Measurements from ENCODE around the gene IGFALS.
"Not testable (repeated sequence)": the region's sequence is repeated elsewhere in the genome, so short reads cannot be mapped to it uniquely, and the experiment has no call there.

The IGFALS gene

DNA sequence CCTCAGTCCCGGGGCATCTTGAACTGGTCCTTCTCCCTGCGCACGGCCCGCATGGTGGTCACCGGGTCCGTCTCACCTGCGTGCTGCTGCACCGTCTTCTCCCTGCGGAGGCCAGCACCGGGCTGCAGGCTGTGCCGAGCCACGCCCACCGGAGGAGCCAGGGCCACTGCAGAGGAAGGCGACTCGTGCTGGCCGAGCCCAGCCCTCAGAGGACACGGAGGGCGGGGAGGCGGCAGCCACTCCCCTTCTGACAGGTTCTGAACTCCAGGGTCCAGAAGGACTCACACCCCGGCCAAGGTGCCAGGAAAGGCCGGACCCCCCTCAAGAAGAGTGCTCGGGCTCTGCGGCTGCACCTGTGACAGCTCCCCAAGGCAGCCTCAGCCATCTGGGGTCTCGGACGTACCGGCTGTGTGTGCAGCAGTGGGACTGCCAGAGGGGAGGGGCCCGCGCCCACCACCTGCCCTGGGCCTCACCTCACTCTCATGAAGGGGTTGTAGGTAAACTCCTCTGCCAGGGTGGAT, 15.8 kb upstream of the IGFALS start:
- Mint-ChIP-seq H3K36me3 (peaks cover 26 to 45% of the 10 kb centered on the region in 2 donors), H3K27me3 (no peaks in the 10 kb centered on the region)

DNA sequence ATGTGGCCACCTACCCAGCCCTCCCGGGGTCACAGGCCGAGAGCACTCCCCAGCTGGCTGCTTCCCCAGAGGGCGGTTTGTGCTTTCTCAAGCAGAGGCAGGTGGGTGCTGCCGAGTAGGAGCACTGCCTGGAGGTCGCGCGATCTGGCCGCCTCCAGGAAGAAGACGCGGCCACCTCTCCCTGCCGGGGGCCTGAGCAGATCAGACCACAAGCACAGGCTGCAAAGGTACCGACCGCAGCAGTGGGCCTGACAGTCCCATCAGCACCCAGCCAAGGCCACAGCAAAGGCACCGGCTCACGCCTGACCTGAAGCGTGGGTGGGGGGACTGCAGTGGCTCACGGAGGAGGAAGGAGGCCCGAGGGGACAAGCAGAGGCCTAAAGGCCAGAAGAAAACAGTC, 15.2 kb upstream of the IGFALS start:
- Mint-ChIP-seq H3K4me1 (peaks cover 0 to 6% of the 10 kb centered on the region in 2 donors), H3K27me3 (no peaks in the 10 kb centered on the region), H3K27ac (peak overlapping the region; percentile 25), H3K4me3 (no peak overlapping the region), H3K9me3 (no peaks in the 10 kb centered on the region), H3K36me3 (peaks cover 26 to 42% of the 10 kb centered on the region in 2 donors)
- DNase-seq (no peak), ATAC-seq (replicated peaks) (no peak)

More for the DNA sequence above, 15.8 kb upstream of the IGFALS start:
- DNase-seq (no peak), ATAC-seq (replicated peaks) (no peak)
- Mint-ChIP-seq H3K4me1 (peaks cover 0 to 6% of the 10 kb centered on the region in 2 donors), H3K4me3 (no peak overlapping the region), H3K9me3 (no peaks in the 10 kb centered on the region), H3K27ac (no peak overlapping the region)

DNA sequence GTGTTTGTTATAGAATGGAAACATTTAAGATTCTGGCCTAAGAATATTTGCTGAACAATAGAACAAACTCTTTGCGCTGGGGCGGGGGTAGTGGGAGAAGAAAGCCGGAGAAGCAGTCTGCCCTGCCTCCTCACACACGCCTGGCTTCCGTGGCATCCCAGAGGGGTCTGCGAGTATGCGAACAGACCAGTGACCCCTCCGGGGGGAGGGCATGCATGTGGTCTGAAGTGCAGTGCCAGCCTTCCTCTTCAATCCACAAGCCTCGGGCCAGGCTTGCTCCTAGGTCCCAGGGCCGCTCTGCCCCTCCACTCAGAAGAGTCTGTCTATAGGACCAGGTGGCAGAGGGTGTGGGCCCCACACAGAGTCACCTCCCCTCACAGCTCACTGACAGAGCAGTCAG, 14.1 kb upstream of the IGFALS start:
- Mint-ChIP-seq H3K36me3 (peaks cover 23 to 35% of the 10 kb centered on the region in 2 donors), H3K27me3 (no peaks in the 10 kb centered on the region), H3K4me1 (peaks cover 0 to 2% of the 10 kb centered on the region in 2 donors), H3K9me3 (no peaks in the 10 kb centered on the region), H3K27ac (no peak overlapping the region), H3K4me3 (no peak overlapping the region)
- DNase-seq, result no peak
- ATAC-seq (replicated peaks), result no peak

DNA sequence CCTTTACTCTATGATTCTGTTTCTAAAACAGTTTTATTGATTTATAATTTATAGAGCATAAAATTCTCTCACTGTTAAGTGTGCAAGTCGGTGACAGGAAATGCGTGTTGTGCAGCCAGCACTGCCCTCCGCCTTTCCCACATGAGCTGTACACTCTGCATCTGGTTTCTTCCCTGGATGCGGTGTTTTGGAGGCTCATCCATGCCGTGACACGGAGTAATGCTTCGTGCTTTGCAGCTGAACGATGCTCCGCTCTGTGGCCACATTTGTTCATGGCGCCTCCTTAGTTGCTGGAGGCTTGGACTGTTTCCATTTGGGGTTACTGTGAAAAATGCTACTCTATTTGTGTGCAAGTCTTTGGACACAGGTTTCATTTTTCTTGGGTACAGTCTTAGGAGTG, 7.2 kb upstream of the IGFALS start:
- ATAC-seq (replicated peaks), result no peak
- Mint-ChIP-seq H3K27ac (no peak overlapping the region), H3K4me3 (no peak overlapping the region), H3K27me3 (no peaks in the 10 kb centered on the region), H3K4me1 (no peaks in the 10 kb centered on the region), H3K36me3 (peaks cover 24 to 38% of the 10 kb centered on the region in 2 donors), H3K9me3 (peaks cover 13 to 14% of the 10 kb centered on the region in 2 donors)
- no peak for DNase-seq

DNA sequence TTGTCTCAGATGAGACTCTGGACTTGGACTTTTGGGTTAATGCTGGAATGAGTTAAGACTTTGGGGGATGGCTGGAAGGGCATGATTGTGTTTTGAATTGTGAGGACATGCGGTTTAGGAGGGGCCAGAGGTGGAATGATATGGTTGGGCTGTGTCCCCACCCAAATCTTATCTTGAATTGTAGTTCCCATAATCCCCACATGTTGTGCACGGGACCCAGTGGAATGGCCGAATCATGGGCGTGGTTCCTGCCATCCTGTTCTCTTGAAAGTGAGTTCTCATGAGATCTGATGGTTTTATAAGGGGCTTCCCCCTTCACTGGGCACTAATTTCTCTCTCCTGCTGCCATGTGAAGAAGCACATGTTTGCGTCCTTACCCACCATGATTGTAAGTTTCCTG, 5.8 kb upstream of the IGFALS start:
- not testable (repeated sequence) for H3K27me3 Mint-ChIP-seq; H3K4me3 Mint-ChIP-seq; H3K4me1 Mint-ChIP-seq; DNase-seq; H3K27ac Mint-ChIP-seq; ATAC-seq (replicated peaks)
- peaks cover 13 to 14% of the 10 kb centered on the region in 2 donors for H3K9me3 Mint-ChIP-seq
- H3K36me3 Mint-ChIP-seq, result peaks cover 24 to 27% of the 10 kb centered on the region in 2 donors

DNA sequence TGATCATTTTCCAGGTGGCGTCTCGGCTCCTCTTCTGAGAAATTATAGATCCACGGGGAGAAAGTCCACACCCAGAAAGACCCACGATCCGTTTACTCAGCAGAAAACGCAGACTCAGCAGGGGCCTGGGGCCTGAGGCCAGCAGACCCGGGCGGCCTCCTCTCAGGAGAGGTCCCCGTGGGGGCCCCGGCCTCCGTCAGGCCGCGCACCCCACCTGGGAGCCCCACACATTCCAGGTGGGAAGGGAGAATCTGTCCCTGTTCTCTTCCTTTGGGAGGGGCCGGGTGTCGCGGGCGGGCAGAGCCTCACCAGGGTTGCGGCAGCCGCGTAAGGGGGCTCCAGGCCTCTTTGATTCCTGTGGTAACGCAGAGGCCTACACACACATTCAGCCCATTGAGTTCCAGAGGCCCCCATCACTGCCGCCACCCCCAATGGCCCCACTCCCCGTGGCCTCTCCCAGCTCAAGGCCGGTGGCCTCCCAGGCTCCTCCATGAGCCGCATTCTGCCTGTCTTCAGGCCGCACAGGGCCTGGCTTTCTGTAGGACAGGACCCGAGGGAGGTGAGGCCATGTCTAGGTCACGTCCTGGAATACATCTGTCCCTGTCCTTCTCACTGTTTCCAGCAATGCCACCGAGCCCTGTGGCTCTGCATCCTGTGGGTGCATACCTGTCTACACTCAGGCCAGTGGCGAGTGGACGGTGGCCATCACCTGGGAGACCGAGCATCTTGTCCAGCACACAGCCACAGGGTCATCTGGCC, 1.6 kb upstream of the IGFALS start:
- peaks cover 25 to 28% of the 10 kb centered on the region in 2 donors for H3K36me3 Mint-ChIP-seq
- no peaks in the 10 kb centered on the region for H3K4me1 Mint-ChIP-seq
- H3K27ac Mint-ChIP-seq, result no peak overlapping the region
- ATAC-seq (replicated peaks) (no peak), DNase-seq (no peak)
- H3K4me3 Mint-ChIP-seq, result no peak overlapping the region
- H3K27me3 Mint-ChIP-seq, result no peaks in the 10 kb centered on the region
- peaks cover 9 to 11% of the 10 kb centered on the region in 2 donors for H3K9me3 Mint-ChIP-seq

DNA sequence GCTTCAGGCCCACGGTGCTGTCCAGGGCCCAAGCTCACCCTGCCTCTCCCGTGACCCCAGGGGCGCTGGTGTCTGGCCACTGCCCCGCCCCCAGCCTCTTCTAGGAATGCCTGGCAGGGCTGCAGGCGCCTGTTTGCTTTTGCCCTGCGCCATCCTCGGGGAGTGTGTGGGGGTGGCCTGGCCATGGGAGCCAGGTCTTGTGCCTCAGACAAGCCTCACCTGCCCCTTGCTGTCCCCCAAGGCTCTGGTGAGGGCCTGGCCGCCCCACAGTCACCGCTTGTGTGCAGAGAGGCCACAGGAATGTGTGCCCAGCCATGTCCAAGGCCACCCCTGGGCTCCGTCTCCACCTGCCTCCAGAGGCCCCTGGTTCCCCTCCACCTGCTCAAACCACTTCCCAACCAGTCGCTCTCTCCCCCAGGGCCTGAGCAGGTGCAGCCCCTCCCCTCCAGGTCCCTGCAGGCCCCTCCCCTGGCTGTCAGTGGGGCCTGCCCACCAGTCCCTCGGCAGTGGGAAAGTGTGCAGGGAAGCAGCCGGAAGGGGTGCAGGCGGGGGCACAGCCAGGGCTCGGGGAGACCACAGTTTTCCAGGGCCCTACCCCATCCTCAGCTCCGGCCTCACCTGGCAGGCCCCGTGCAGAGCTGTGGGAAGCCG, 841 bp upstream of the IGFALS start:
- Mint-ChIP-seq H3K27me3 (no peaks in the 10 kb centered on the region), H3K27ac (no peak overlapping the region), H3K36me3 (peaks cover 18 to 22% of the 10 kb centered on the region in 2 donors), H3K9me3 (peaks cover 4 to 9% of the 10 kb centered on the region in 2 donors), H3K4me3 (no peak overlapping the region), H3K4me1 (no peaks in the 10 kb centered on the region)
- DNase-seq, result no peak
- no peak for ATAC-seq (replicated peaks)

DNA sequence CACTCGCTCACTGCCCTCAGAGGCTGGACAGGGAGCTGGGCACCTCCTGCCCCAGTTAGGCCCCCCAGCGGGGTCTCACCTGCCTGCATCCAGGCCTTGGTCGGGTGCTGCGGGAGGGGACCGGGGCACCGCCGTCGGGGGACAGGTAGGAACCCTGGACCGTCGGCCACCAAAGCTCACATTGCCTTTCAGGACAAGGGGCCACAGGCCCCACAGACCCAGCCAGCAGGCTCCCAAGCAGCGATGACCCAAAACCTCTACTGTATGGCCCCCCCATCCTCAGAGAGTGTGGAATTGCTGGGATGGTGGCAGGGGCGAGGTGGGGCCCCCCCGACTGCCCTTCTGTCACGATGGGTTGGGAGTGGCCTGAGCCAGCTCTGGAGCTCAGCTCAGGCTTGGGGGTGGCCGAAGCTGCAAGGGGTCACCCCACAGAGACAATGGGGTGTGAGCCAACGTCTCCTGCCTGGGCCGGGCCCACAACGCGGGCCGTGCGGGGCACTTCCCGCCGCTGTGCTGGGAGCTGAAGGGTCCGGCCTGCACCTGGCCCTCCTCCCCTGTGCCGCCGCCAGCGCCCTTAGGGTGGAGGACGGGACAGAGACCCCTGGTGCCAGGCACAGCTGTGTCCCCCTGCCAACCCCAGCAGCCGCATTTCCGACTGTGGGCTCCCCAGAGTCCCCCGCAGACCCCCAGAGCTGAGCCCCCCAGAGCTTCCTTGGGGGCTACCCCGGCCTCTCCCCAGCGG, 498 bp downstream of the IGFALS start:
- DNase-seq (no peak), ATAC-seq (replicated peaks) (no peak)
- H3K4me1 Mint-ChIP-seq, result peaks cover 2 to 5% of the 10 kb centered on the region in 2 donors
- no peak overlapping the region for H3K4me3 Mint-ChIP-seq
- peaks cover 17 to 24% of the 10 kb centered on the region in 2 donors for H3K36me3 Mint-ChIP-seq
- H3K27ac Mint-ChIP-seq, result no peak overlapping the region
- H3K27me3 Mint-ChIP-seq, result no peaks in the 10 kb centered on the region
- peaks cover 0 to 4% of the 10 kb centered on the region in 2 donors for H3K9me3 Mint-ChIP-seq

DNA sequence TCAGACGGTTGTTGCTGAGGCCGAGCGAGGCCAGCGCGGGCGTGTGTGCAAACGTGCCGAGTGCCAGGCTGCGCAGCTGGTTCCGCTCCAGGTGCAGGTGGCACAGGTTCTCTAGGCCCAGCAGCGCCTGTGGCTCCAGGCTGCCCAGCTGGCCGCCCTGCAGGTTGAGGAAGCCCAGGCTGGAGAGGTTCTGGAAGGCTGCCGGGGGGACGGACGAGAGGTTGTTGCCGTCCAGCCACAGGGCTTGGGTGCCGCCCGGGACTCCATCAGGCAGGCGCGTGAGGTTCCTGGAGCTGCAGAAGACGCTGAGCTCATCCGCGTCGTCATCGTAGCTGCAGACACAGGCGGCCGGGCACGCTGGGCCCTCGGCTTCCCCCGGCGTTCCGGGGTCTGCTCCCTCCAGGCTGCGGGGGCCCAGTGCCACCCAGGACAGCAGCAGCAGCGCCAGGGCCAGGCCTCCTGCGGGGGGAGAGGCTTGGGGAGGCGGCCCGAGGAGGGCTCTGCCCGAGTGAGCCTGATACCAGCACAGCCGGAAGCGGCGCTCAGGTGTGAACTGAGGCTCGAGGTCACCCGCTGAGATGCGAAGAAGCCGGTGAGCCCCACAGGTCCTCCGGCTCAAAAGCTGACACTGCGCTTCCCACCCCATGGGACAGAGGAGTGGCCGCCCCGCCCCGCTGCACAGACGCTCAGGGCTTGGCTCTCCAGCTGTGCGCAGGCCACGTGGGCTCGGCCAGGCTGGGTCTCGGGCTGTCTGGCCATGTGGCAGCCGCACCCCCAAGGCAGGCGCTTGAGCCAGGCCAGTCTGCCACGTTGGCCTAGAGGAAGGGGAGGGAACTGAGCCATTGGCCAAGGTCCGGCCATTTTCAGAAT, 1.3 kb downstream of the IGFALS start:
- H3K9me3 Mint-ChIP-seq, result peaks cover 0 to 3% of the 10 kb centered on the region in 2 donors
- H3K27me3 Mint-ChIP-seq, result no peaks in the 10 kb centered on the region
- DNase-seq (no peak), ATAC-seq (replicated peaks) (no peak)
- no peak overlapping the region for H3K27ac Mint-ChIP-seq
- H3K4me3 Mint-ChIP-seq, result no peak overlapping the region
- peaks cover 2 to 5% of the 10 kb centered on the region in 2 donors for H3K4me1 Mint-ChIP-seq
- peaks cover 15 to 24% of the 10 kb centered on the region in 2 donors for H3K36me3 Mint-ChIP-seq

DNA sequence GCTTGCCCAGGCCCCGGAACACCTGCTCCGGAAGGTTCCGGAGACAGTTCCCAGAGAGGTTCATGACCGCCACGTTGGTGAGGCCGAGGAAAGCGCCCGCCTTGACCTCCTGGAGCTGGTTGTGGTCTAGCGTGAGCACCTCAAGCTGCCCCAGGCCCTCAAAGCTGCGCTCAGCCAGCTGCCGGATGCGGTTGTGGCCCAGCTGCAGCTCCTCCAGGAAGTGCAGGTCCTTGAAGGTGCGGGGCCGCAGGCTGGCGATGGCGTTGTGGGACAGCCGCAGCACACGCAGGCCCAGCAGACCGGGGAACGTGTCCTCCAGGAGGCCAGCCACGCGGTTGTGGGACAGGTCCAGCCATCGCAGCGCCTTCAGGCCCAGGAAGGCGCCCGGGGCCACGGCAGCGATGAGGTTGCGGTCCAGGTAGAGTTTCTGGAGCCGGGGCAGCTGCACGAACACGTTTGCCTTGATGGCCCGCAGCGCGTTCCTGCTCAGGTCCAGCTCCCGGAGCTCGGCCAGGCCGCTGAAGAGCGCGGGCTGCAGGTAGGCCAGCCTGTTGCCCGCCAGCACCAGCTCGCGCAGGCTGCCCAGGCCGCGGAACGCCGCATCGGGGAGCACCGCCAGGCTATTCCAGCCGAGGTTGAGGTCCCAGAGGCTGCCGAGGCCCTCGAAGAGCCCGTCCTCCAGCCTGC, 2.1 kb downstream of the IGFALS start:
- Mint-ChIP-seq H3K27ac (no peak overlapping the region), H3K27me3 (no peaks in the 10 kb centered on the region), H3K4me3 (no peak overlapping the region), H3K36me3 (peaks cover 10 to 25% of the 10 kb centered on the region in 2 donors), H3K4me1 (peaks cover 2 to 5% of the 10 kb centered on the region in 2 donors), H3K9me3 (no peaks in the 10 kb centered on the region)
- ATAC-seq (replicated peaks), result no peak
- DNase-seq, result no peak

DNA sequence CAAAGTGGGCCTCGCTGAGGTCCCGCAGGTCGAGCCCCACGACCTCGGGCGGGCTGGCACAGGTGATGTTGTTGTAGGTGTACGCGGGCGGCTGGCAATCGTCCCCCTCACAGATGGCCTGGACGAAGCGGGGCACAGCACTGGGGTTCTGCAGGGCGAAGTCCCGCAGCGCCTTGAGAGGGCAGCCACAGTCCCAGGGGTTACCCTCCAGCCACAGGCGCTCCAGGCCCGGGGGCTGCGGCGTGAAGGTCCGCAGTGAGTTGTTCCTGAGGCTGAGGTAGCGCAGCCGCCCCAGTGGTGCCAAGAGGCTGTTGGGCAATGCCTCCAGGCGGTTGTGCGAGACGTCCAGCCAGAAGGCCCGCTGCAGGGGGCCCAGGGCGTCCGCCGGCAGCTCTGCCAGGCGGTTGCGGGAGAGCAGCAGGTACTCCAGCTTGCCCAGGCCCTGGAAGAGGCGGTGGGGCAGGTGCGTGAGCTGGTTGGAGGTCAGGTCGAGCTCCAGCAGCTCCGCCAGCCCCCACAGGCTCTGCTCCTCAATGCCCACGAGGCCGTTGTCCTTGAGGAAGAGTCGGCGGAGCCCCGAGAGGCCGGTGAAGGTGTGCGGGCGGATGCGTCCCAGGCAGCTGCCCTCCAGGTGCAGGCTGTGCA, 2.8 kb downstream of the IGFALS start:
- ATAC-seq (replicated peaks), result no peak
- no peak overlapping the region for H3K4me3 Mint-ChIP-seq
- no peaks in the 10 kb centered on the region for H3K9me3 Mint-ChIP-seq
- DNase-seq, result no peak
- no peaks in the 10 kb centered on the region for H3K27me3 Mint-ChIP-seq
- H3K27ac Mint-ChIP-seq, result peak overlapping the region; percentile 3
- H3K36me3 Mint-ChIP-seq, result peaks cover 10 to 25% of the 10 kb centered on the region in 2 donors
- H3K4me1 Mint-ChIP-seq, result peaks cover 2 to 6% of the 10 kb centered on the region in 2 donors

DNA sequence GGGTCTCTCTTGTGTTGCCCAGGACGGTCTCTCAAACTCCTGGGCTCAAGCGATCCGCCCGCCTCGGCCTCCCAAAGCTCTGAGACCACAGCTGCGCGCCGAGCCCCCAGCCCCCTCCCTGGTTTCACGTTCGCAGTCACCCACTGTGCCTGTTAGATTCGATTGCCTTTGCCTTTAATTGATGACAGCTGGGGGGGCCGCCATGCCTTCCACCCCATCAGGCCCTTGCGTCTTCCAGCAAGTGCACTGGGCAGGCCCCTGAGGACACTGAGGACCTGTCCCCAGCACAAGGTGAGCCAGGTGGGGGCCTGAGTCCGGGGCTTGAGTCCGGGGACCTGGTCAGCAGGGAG, 3.3 kb downstream of the IGFALS start:
- no peak overlapping the region for H3K4me3 Mint-ChIP-seq
- peaks cover 13 to 22% of the 10 kb centered on the region in 2 donors for H3K36me3 Mint-ChIP-seq
- H3K27ac Mint-ChIP-seq, result peak overlapping the region; percentile 3

DNA sequence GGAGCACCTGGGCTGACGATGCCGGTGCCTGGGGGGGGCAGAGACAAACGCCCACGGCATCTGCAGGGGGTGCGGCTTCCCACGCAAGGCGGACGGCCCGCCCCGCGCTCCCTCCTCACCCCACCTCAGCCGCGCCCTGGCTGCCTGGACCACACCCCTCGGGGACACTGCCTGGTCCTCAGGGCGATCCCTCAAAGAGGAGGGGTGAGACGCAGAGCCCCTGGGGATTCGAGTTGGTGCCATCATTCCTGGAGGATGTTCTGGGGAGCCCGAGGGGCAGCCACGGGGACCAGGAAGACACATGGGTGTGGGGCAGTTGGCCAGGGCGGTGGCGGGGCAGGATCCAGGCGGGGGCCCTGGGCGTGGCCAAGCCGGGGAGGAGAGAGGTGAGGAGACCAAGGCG, 3.9 kb downstream of the IGFALS start:
- peaks cover 16 to 24% of the 10 kb centered on the region in 2 donors for H3K36me3 Mint-ChIP-seq
- H3K4me3 Mint-ChIP-seq, result no peak overlapping the region
- no peak overlapping the region for H3K27ac Mint-ChIP-seq
- ATAC-seq (replicated peaks), result no peak
- no peaks in the 10 kb centered on the region for H3K27me3 Mint-ChIP-seq
- no peaks in the 10 kb centered on the region for H3K9me3 Mint-ChIP-seq
- H3K4me1 Mint-ChIP-seq, result peaks cover 6 to 16% of the 10 kb centered on the region in 2 donors
- no peak for DNase-seq

More for the DNA sequence above, 3.3 kb downstream of the IGFALS start:
- Mint-ChIP-seq H3K27me3 (no peaks in the 10 kb centered on the region), H3K4me1 (peaks cover 3 to 11% of the 10 kb centered on the region in 2 donors), H3K9me3 (no peaks in the 10 kb centered on the region)
- DNase-seq (no peak), ATAC-seq (replicated peaks) (no peak)
